Keratinocyte (primary cell): Measurements from ENCODE around the gene LGR6. TPM values are rescaled to one million over a fixed set of nuclear protein-coding genes. Genes with fewer than 3 reads are reported as not detected.

Experiments used
- DNase-seq: peaks from one replicate; pipeline ENCODE4 v3.0.0-alpha.2; 2011; ENCODE audit warnings: low read depth, missing footprints, low spot score
- FAIRE-seq: peaks from 2 replicates; lab custom pipeline; 2011; peaks lifted over from hg19 to GRCh38; lab: Jason Lieb, UNC
- H2AFZ ChIP-seq: 2 replicates; pipeline ENCODE4 v1.6.0; 2012; ENCODE audit warnings: low read length, control low read depth, inconsistent platforms; ENCODE audit not compliant: control insufficient read depth
- H3K27ac ChIP-seq: 2 replicates; pipeline ENCODE4 v1.5.1; 2011; ENCODE audit warnings: low read length; ENCODE audit not compliant: control insufficient read depth, insufficient read depth
- H3K27me3 ChIP-seq: 3 replicates; pipeline ENCODE4 v1.6.0; 2011; ENCODE audit warnings: low read length; ENCODE audit not compliant: control insufficient read depth, insufficient read depth; ENCODE audit errors: extremely low read depth
- H3K36me3 ChIP-seq, 2 experiments: 2 replicates in 1 of 2; 3 replicates in 1 of 2; pipeline ENCODE4 v1.5.1; 2011; ENCODE audit warnings: low read length in 2 of 2, mild to moderate bottlenecking in 1 of 2; ENCODE audit not compliant: control insufficient read depth in 2 of 2, insufficient read depth in 2 of 2; ENCODE audit errors: extremely low read depth in 1 of 2
- H3K4me1 ChIP-seq: 3 replicates; pipeline ENCODE4 v1.5.1; 2011; ENCODE audit warnings: low read length; ENCODE audit not compliant: control insufficient read depth, insufficient read depth; ENCODE audit errors: extremely low read depth
- H3K4me2 ChIP-seq: 3 replicates; pipeline ENCODE4 v1.6.0; 2011; ENCODE audit warnings: low read depth, low read length; ENCODE audit not compliant: control insufficient read depth, insufficient read depth; ENCODE audit errors: extremely low read depth
- H3K4me3 ChIP-seq, 3 experiments: fragments of 200-600 bp in 1 of 3; sonication (generic) in 1 of 3; 2 replicates in 2 of 3; 3 replicates in 1 of 3; pipeline ENCODE4 v1.5.1; 2011 to 2016; ENCODE audit warnings: low read length in 3 of 3, mild to moderate bottlenecking in 3 of 3, control low read depth in 2 of 3, inconsistent platforms in 1 of 3, low read depth in 1 of 3, mixed read lengths in 1 of 3, mixed run types in 1 of 3, moderate library complexity in 1 of 3; ENCODE audit not compliant: control insufficient read depth in 2 of 3, insufficient read depth in 2 of 3; ENCODE audit errors: extremely low read depth in 1 of 3
- H3K79me2 ChIP-seq: 2 replicates; pipeline ENCODE4 v1.6.0; 2012; ENCODE audit warnings: low read length; ENCODE audit not compliant: control insufficient read depth, insufficient read depth
- H3K9ac ChIP-seq: 3 replicates; pipeline ENCODE4 v1.6.0; 2011; ENCODE audit warnings: low read length; ENCODE audit not compliant: control insufficient read depth, insufficient read depth; ENCODE audit errors: extremely low read depth
- H3K9me1 ChIP-seq: 3 replicates; pipeline ENCODE4 v1.6.0; 2011; ENCODE audit warnings: low read length; ENCODE audit not compliant: control insufficient read depth, insufficient read depth; ENCODE audit errors: extremely low read depth
- H3K9me3 ChIP-seq: 2 replicates; pipeline ENCODE4 v1.5.1; 2012; ENCODE audit warnings: low read depth, low read length; ENCODE audit not compliant: control insufficient read depth
- H4K20me1 ChIP-seq: 3 replicates; pipeline ENCODE4 v1.6.0; 2011; ENCODE audit warnings: low read length; ENCODE audit not compliant: control insufficient read depth, insufficient read depth; ENCODE audit errors: extremely low read depth
- CTCF ChIP-seq, 3 experiments: IDR thresholded peaks in 1 of 3; conservative IDR thresholded peaks in 1 of 3; optimal IDR thresholded peaks in 1 of 3; 2 replicates in 2 of 3; 3 replicates in 1 of 3; pipeline versions ENCODE3 to v1.5.1; 2011; ENCODE audit warnings: low read length in 3 of 3, mild to moderate bottlenecking in 3 of 3, moderate library complexity in 2 of 3, control low read depth in 1 of 3, inconsistent platforms in 1 of 3; ENCODE audit not compliant: insufficient read depth in 2 of 3; ENCODE audit errors: extremely low read depth in 1 of 3
- EZH2 ChIP-seq: IDR thresholded peaks from one replicate; pipeline ENCODE4 v1.6.1; 2012; ENCODE audit warnings: inconsistent platforms, mild to moderate bottlenecking, low read length, moderate library complexity
- dilution Hi-C: fragments of 300-500 bp; cut with MboI; formaldehyde crosslinking; loops from one replicate; pipeline ENCODE4 v1.7.0; 2020; ENCODE audit warnings: low sequenced_read_pairs; ENCODE audit not compliant: extremely low pct_ligation_motif_present
- polyA plus RNA-seq, 5 experiments: library from polyadenylated mRNA; depleted of rRNA in 3 of 5; stranded (reverse) in 3 of 5; stranded (forward) in 1 of 5; unstranded in 1 of 5; fragments of >200 nt; gene quantifications; 1 replicate in 1 of 5; 2 replicates in 3 of 5; 3 replicates in 1 of 5; pipeline versions ENCODE4 v1.2.1 to v1.2.3, GENCODE V29; 2011 to 2012; ENCODE audit warnings: missing spikeins in 2 of 5, low read depth in 1 of 5, low replicate concordance in 1 of 5

LGR6 gene
- polyA plus RNA-seq, 1 donor (not counting 4 experiments of a cell fraction or from before 2014, with no cell fraction given), result 0.42 TPM

DNA sequence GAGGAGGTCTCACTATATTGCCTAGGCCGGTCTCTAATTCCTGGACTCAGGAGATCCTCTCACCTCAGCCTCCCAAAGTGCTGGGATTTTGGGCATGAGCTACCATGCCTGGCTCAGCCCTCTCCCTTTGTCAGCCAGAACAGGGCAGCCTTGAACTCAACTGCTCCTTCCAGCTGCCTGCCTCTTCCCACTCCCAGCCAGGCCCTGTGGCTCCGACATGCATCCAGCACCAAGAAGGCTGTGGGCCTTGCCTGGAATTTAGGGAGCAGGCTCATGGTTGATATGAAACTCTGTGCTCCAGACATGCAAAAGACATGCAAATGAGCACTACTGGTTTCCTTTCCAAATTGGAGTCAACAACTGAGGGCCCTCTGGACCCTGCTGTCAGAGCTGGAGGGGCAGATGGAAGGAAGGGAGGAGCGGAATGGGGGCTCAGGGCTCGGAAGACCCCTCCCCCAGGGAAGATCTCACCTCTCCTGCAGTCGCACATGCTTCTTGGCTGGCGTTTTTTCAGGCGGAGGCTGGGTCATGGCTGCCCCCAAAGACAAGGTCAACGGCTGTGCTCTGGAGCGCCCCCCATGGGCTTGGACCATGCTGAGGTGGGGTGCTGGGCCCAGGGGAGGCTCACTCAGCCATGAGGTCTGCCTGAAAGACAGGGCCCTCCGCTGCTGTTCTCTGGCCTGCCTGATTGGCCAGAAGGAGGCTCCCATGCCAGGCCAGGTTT lies 34.6 kb upstream of the LGR6 start:
- Histone ChIP-seq H2AFZ (no peak overlapping the region), H3K27me3 (peaks cover 1% of the 10 kb centered on the region), H3K4me1 (no peaks in the 10 kb centered on the region), H3K79me2 (no peaks in the 10 kb centered on the region), H3K4me2 (no peak overlapping the region), H3K9me1 (no peaks in the 10 kb centered on the region), H4K20me1 (no peaks in the 10 kb centered on the region), H3K9me3 (no peaks in the 10 kb centered on the region), H3K4me3 (no peak overlapping the region), H3K27ac (no peak overlapping the region), H3K9ac (no peak overlapping the region), H3K36me3 (no peaks in the 10 kb centered on the region)
- DNase-seq (no peak), FAIRE-seq (no peak)
- dilution Hi-C loops, result no loop called here
- TF ChIP-seq CTCF (optimal IDR thresholded peaks at IDR 0.05 in 1 of 3, IDR thresholded peaks at IDR 0.05 in 1 of 3, conservative IDR thresholded peaks at IDR 0.05 in 1 of 3; ENCODE audit: extremely low read depth in 1 of 3, insufficient read depth in 2 of 3, low read length in 3 of 3) (no peak), EZH2 (no peak)

- dilution Hi-C loops, result no loop called here
- DNase-seq (no peak), FAIRE-seq (no peak)
- Histone ChIP-seq H3K79me2 (no peaks in the 10 kb centered on the region), H3K9me3 (no peaks in the 10 kb centered on the region), H3K36me3 (no peaks in the 10 kb centered on the region), H3K4me2 (no peak overlapping the region), H4K20me1 (no peaks in the 10 kb centered on the region), H3K9me1 (no peaks in the 10 kb centered on the region), H3K9ac (no peak overlapping the region), H2AFZ (no peak overlapping the region), H3K27me3 (peaks cover 9% of the 10 kb centered on the region), H3K4me1 (no peaks in the 10 kb centered on the region), H3K4me3 (no peak overlapping the region), H3K27ac (no peak overlapping the region)
- TF ChIP-seq CTCF (optimal IDR thresholded peaks at IDR 0.05 in 1 of 3, IDR thresholded peaks at IDR 0.05 in 1 of 3, conservative IDR thresholded peaks at IDR 0.05 in 1 of 3; ENCODE audit: extremely low read depth in 1 of 3, insufficient read depth in 2 of 3, low read length in 3 of 3) (no peak), EZH2 (no peak)
Observed at GRCh38 chr1:202159534-202160371, 33.8 kb upstream of the LGR6 start.
